WTC11 (cell line): ENCODE data around the gene ZIC4. TPM values are rescaled to one million over a fixed set of nuclear protein-coding genes. Genes with fewer than 3 reads are reported as not detected.

Experiments
- ATAC-seq: fragments of 200-7000 bp; cut with Tn5 transposase; 2 replicates; pipeline ENCODE4 v1.10.0; 2021; ENCODE audit warnings: mild to moderate bottlenecking, moderate library complexity
- CTCF ChIA-PET: fragments of 300-600 bp; sonication (Branson Sonifier 250); formaldehyde crosslinking; loops from one replicate; lab custom pipeline; 2021; ENCODE audit warnings: antibody characterized with exemption; lab: Charles Lee
- POLR2A ChIA-PET: fragments of 350-600 bp; sonication (Branson Sonifier 250); formaldehyde crosslinking; loops from one replicate; lab custom pipeline; 2021; ENCODE audit warnings: antibody characterized with exemption; lab: Charles Lee
- DNase-seq: peaks from one replicate; pipeline ENCODE4 v3.0.0; 2021; ENCODE audit warnings: low spot score
- H3K27ac Mint-ChIP-seq: 2 replicates; pipeline ENCODE4 v1.8.0; 2021; ENCODE audit warnings: mixed read lengths
- H3K27me3 Mint-ChIP-seq: 2 replicates; pipeline ENCODE4 v1.8.0; 2021; ENCODE audit warnings: low read depth, mild to moderate bottlenecking, moderate library complexity, mixed read lengths
- H3K36me3 Mint-ChIP-seq: 2 replicates; pipeline ENCODE4 v1.8.0; 2021; ENCODE audit warnings: mixed read lengths
- H3K4me1 Mint-ChIP-seq: 2 replicates; pipeline ENCODE4 v1.8.0; 2022; ENCODE audit warnings: mixed read lengths
- H3K4me3 Mint-ChIP-seq: 2 replicates; pipeline ENCODE4 v1.8.0; 2021; ENCODE audit warnings: mild to moderate bottlenecking, moderate library complexity, mixed read lengths
- H3K9me3 Mint-ChIP-seq: 2 replicates; pipeline ENCODE4 v1.8.0; 2021; ENCODE audit warnings: mixed read lengths
- ATF1 ChIP-seq: sonication (generic); formaldehyde crosslinking; IDR thresholded peaks from 2 replicates; pipeline ENCODE4 v1.8.1; 2023; ENCODE audit warnings: mild to moderate bottlenecking, moderate library complexity, missing genetic modification reagents
- CBFB ChIP-seq: sonication (generic); formaldehyde crosslinking; IDR thresholded peaks from 2 replicates; pipeline ENCODE4 v1.8.1; 2022; ENCODE audit warnings: mild to moderate bottlenecking, low read depth, missing genetic modification reagents
- CREB1 ChIP-seq: sonication (generic); formaldehyde crosslinking; IDR thresholded peaks from 2 replicates; pipeline ENCODE4 v1.8.0; 2023; ENCODE audit warnings: mild to moderate bottlenecking, missing genetic modification reagents
- CREM ChIP-seq: sonication (generic); formaldehyde crosslinking; IDR thresholded peaks from 2 replicates; pipeline ENCODE4 v1.8.1; 2022; ENCODE audit warnings: mild to moderate bottlenecking, missing genetic modification reagents, moderate library complexity
- CTCF ChIP-seq: fragments of 200-600 bp; IDR thresholded peaks from 2 replicates; pipeline ENCODE4 v1.8.0; 2022; ENCODE audit warnings: antibody characterized with exemption
- ELF4 ChIP-seq: sonication (generic); formaldehyde crosslinking; IDR thresholded peaks from 2 replicates; pipeline ENCODE4 v1.8.1; 2022; ENCODE audit warnings: low read depth, mild to moderate bottlenecking, moderate library complexity, missing genetic modification reagents
- GTF2I ChIP-seq: fragments of 250-450 bp; sonication (Bioruptor Pico); conservative IDR thresholded peaks from 2 replicates; pipeline ENCODE4 v1.4.0; 2021; ENCODE audit warnings: mild to moderate bottlenecking
- KAT7 ChIP-seq: sonication (generic); formaldehyde crosslinking; IDR thresholded peaks from 2 replicates; pipeline ENCODE4 v1.8.1; 2023; ENCODE audit warnings: missing genetic modification reagents, mild to moderate bottlenecking, borderline replicate concordance
- MYBL2 ChIP-seq: sonication (generic); formaldehyde crosslinking; IDR thresholded peaks from 2 replicates; pipeline ENCODE4 v1.8.1; 2023; ENCODE audit warnings: mild to moderate bottlenecking, moderate library complexity, missing genetic modification reagents
- NFATC4 ChIP-seq: fragments of 250-450 bp; sonication (Bioruptor Pico); IDR thresholded peaks from 2 replicates; pipeline ENCODE4 v1.9.0; 2021; ENCODE audit warnings: mild to moderate bottlenecking
- OVOL2 ChIP-seq: fragments of 250-450 bp; sonication (Bioruptor Pico); IDR thresholded peaks from 2 replicates; pipeline ENCODE4 v1.9.0; 2021; ENCODE audit warnings: mild to moderate bottlenecking, borderline replicate concordance
- PRDM15 ChIP-seq: sonication (generic); formaldehyde crosslinking; IDR thresholded peaks from 2 replicates; pipeline ENCODE4 v1.8.0; 2022; ENCODE audit warnings: missing genetic modification reagents
- RELA ChIP-seq: sonication (generic); formaldehyde crosslinking; IDR thresholded peaks from 2 replicates; pipeline ENCODE4 v1.8.1; 2022; ENCODE audit warnings: missing genetic modification reagents, mild to moderate bottlenecking, borderline replicate concordance
- TEAD4 ChIP-seq: sonication (generic); formaldehyde crosslinking; IDR thresholded peaks from 2 replicates; pipeline ENCODE4 v1.8.0; 2022; ENCODE audit warnings: mild to moderate bottlenecking, missing genetic modification reagents
- TP53 ChIP-seq: sonication (generic); formaldehyde crosslinking; IDR thresholded peaks from 2 replicates; pipeline ENCODE4 v1.8.1; 2023; ENCODE audit warnings: mild to moderate bottlenecking, missing genetic modification reagents
- ZMAT4 ChIP-seq: fragments of 250-450 bp; sonication (Bioruptor Pico); IDR thresholded peaks from 2 replicates; pipeline ENCODE4 v1.9.0; 2021; ENCODE audit warnings: mild to moderate bottlenecking
- ZNF121 ChIP-seq: sonication (generic); formaldehyde crosslinking; IDR thresholded peaks from 2 replicates; pipeline ENCODE4 v1.8.0; 2023; ENCODE audit warnings: missing genetic modification reagents
- ZNF263 ChIP-seq: sonication (generic); formaldehyde crosslinking; IDR thresholded peaks from 2 replicates; pipeline ENCODE4 v1.8.1; 2022; ENCODE audit warnings: low read depth, mild to moderate bottlenecking, moderate library complexity, missing genetic modification reagents
- ZNF396 ChIP-seq: fragments of 250-450 bp; sonication (Bioruptor Pico); IDR thresholded peaks from 2 replicates; pipeline ENCODE4 v1.8.0; 2021; ENCODE audit warnings: mild to moderate bottlenecking, moderate library complexity, borderline replicate concordance
- ZNF671 ChIP-seq: fragments of 250-450 bp; sonication (Bioruptor Pico); IDR thresholded peaks from 2 replicates; pipeline ENCODE4 v1.8.0; 2021; ENCODE audit warnings: mild to moderate bottlenecking
- total RNA-seq: library from RNA; stranded (reverse); gene quantifications from 3 replicates; pipeline ENCODE4 v1.2.3, GENCODE V29; 2021
- TF ChIP-seq, protein P1 (sequence below): sonication (generic); formaldehyde crosslinking; IDR thresholded peaks from 2 replicates; pipeline ENCODE4 v1.8.1; 2023; ENCODE audit warnings: mild to moderate bottlenecking, missing genetic modification reagents, moderate library complexity
- TF ChIP-seq, protein P2 (sequence below): fragments of 250-450 bp; sonication (Bioruptor Pico); conservative IDR thresholded peaks from 2 replicates; pipeline ENCODE4 v1.9.0; 2021; ENCODE audit warnings: mild to moderate bottlenecking
- TF ChIP-seq, protein P3 (sequence below): fragments of 250-450 bp; sonication (Bioruptor Pico); IDR thresholded peaks from 2 replicates; pipeline ENCODE4 v2.1.2; 2022; ENCODE audit warnings: mild to moderate bottlenecking, moderate library complexity

Gene ZIC4
- total RNA-seq, 1 experiment from 2014 or later = 3.5 TPM

- peak; percentile 50 for ATAC-seq
- Mint-ChIP-seq H3K4me1 (peaks cover 72% of the 10 kb centered on the region), H3K27ac (no peak overlapping the region), H3K4me3 (peak overlapping the region; percentile 73), H3K9me3 (no peaks in the 10 kb centered on the region), H3K36me3 (no peaks in the 10 kb centered on the region), H3K27me3 (peaks cover 98% of the 10 kb centered on the region)
- ChIA-PET CTCF (interaction anchor here (0.9 to 6.3 kb wide), 8 partner anchors 12 to 196 kb away, joined by 3 to 40 read pairs (median 10); partner anchors contain the start of gene ZIC1), POLR2A (interaction anchor here (0.6 to 2.2 kb wide), 5 partner anchors 17 to 74 kb away, joined by 3 to 13 read pairs (median 3); no protein-coding TSS in a partner anchor)
- TF ChIP-seq CBFB (CRISPR knock-in tag) (no peak), ELF4 (CRISPR knock-in tag) (no peak), MYBL2 (CRISPR knock-in tag) (no peak), TEAD4 (CRISPR knock-in tag) (no peak), CREB1 (CRISPR knock-in tag) (no peak), ZMAT4 (CRISPR knock-in tag) (no peak), ZNF121 (CRISPR knock-in tag) (peak; percentile 95), NFATC4 (CRISPR knock-in tag) (no peak), OVOL2 (CRISPR knock-in tag) (no peak), PRDM15 (no peak), ATF1 (CRISPR knock-in tag) (no peak)
- TF ChIP-seq, protein P1, sequence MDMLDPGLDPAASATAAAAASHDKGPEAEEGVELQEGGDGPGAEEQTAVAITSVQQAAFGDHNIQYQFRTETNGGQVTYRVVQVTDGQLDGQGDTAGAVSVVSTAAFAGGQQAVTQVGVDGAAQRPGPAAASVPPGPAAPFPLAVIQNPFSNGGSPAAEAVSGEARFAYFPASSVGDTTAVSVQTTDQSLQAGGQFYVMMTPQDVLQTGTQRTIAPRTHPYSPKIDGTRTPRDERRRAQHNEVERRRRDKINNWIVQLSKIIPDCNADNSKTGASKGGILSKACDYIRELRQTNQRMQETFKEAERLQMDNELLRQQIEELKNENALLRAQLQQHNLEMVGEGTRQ = 0 out of 2 replicates have a peak, but pooled peaks have one; percentile 7
- DNase-seq = peak; percentile 72
Observed at GRCh38 chr3:147421184-147421912, 15.0 kb upstream of the ZIC4 start.

GRCh38 chr3:147420353-147421183 lies 14.2 kb upstream of the ZIC4 start:
- ChIA-PET POLR2A (interaction anchor here (0.6 kb wide), 1 partner anchor 75 kb away, joined by 3 read pairs; no protein-coding TSS in a partner anchor), CTCF (interaction anchor here (0.9 to 6.3 kb wide), 7 partner anchors 12 to 196 kb away, joined by 3 to 40 read pairs (median 10); partner anchors contain the start of gene ZIC1)
- Mint-ChIP-seq H3K27me3 (peaks cover 100% of the 10 kb centered on the region), H3K4me1 (peaks cover 80% of the 10 kb centered on the region), H3K27ac (no peak overlapping the region), H3K9me3 (no peaks in the 10 kb centered on the region), H3K36me3 (no peaks in the 10 kb centered on the region), H3K4me3 (peak overlapping the region; percentile 73)
- no peak for ATAC-seq
- no peak for DNase-seq
- TF ChIP-seq ZNF396 (CRISPR knock-in tag) (no peak), KAT7 (CRISPR knock-in tag) (no peak), TP53 (CRISPR knock-in tag) (no peak), ZNF263 (CRISPR knock-in tag) (no peak), GTF2I (CRISPR knock-in tag) (no peak), CREM (CRISPR knock-in tag) (no peak), ELF4 (CRISPR knock-in tag) (no peak), RELA (CRISPR knock-in tag) (no peak), CBFB (CRISPR knock-in tag) (no peak), OVOL2 (CRISPR knock-in tag) (no peak), ZNF671 (CRISPR knock-in tag) (no peak), CTCF (no peak)
- TF ChIP-seq, protein P2, sequence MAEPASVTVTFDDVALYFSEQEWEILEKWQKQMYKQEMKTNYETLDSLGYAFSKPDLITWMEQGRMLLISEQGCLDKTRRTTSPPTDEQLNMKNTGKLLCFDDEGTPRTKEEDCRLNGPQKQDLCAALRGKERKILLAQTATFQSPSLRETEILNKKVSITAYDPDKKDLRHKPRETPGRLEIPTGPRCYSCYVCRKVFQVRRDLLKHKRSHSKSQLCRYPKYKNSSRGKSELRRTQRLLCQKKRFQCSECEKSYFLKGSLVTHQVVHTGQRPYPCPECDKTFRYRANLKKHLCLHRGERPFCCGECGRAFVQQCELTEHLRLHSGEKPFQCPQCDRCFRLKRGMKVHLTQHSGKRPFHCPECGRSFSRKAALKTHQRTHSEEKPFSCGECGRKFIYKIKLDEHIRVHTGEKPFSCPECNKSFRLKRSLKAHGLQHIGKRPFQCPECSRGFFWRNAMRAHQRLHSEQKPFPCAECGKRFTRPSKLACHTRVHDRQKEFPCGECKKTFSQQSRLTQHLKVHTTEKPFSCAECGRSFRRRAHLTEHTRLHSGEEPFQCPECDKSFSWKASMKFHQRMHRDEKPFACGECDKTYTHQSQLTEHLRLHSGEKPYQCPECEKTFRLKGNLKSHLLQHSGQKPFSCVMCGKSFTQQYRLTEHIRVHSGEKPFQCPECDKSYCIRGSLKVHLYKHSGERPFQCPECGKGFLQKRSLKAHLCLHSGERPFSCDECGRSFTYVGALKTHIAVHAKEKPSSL = no peak
- TF ChIP-seq, protein P3, sequence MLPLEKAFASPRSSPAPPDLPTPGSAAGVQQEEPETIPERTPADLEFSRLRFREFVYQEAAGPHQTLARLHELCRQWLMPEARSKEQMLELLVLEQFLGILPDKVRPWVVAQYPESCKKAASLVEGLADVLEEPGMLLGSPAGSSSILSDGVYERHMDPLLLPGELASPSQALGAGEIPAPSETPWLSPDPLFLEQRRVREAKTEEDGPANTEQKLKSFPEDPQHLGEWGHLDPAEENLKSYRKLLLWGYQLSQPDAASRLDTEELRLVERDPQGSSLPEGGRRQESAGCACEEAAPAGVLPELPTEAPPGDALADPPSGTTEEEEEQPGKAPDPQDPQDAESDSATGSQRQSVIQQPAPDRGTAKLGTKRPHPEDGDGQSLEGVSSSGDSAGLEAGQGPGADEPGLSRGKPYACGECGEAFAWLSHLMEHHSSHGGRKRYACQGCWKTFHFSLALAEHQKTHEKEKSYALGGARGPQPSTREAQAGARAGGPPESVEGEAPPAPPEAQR (CRISPR knock-in tag) = no peak
